ENCODE data around the gene SMARCB1. TPM values are rescaled to one million over a fixed set of nuclear protein-coding genes. Genes with fewer than 3 reads are reported as not detected.

Gene SMARCB1
- total and polyA plus RNA-seq, 2 of the 4 experiments (the other 2 are of a cell fraction) = 110 to 159 TPM

- dilution Hi-C loops (cut with HindIII; ENCODE audit: low sequenced_read_pairs, unreplicated experiment) (no loop called here), intact Hi-C loops (cut with micrococcal nuclease) (no loop called here), in situ Hi-C loops (cut with MboI; ENCODE audit: low sequenced_read_pairs) (no loop called here)
- H4K91ac ChIP-seq (ENCODE audit: insufficient read depth, low read depth, low read length) = no peak overlapping the region
- no peak overlapping the region for H3K9ac ChIP-seq (ENCODE audit: low read depth, low read length)
- H2BK15ac ChIP-seq (ENCODE audit: low read depth, low read length) = no peak overlapping the region
- POLR2A ChIA-PET (ENCODE audit: unreplicated experiment) = no interaction called here
- H3K4me2 ChIP-seq (ENCODE audit: low read depth, low read length) = no peak overlapping the region
- peaks cover 3% of the 10 kb centered on the region; the same call in 1 of the 2 replicates for H3K9me1 ChIP-seq (ENCODE audit: insufficient read depth, low read length)
- no peak overlapping the region for H2BK5ac ChIP-seq (ENCODE audit: low read depth, low read length, poor library complexity, severe bottlenecking)
- no peak overlapping the region for H2BK120ac ChIP-seq (ENCODE audit: low read depth, low read length)
- H3K14ac ChIP-seq (replicated peaks; ENCODE audit: low read depth, low read length) = no peak overlapping the region
- H2BK20ac ChIP-seq (ENCODE audit: low read depth, low read length) = no peak overlapping the region
- no TSS peak for BruUV-seq (replicated peaks)
- no peak overlapping the region for H4K8ac ChIP-seq (ENCODE audit: low read depth in 2 of 2, low read length in 2 of 2)
- H3K9me3 ChIP-seq (ENCODE audit: control insufficient read depth, insufficient read depth, low read length) = no peaks in the 10 kb centered on the region
- DNase-seq (no peak), ATAC-seq (ENCODE audit: low read depth) (no peak)
- H3K27me3 ChIP-seq (ENCODE audit: control insufficient read depth, insufficient read depth, low read length) = no peaks in the 10 kb centered on the region
- H2AK5ac ChIP-seq (ENCODE audit: low read depth, low read length) = no peak overlapping the region
- H3K23ac ChIP-seq (ENCODE audit: low read depth, low read length) = no peak overlapping the region
- H3K4me1 ChIP-seq (ENCODE audit: control insufficient read depth, insufficient read depth, low read length) = no peaks in the 10 kb centered on the region
- H3K36me3 ChIP-seq (ENCODE audit: control insufficient read depth, insufficient read depth, low read length) = peaks cover 47% of the 10 kb centered on the region
- H2AFZ ChIP-seq (replicated peaks; ENCODE audit: low read length, poor library complexity) = no peak overlapping the region
- H3K56ac ChIP-seq (ENCODE audit: extremely low read depth, insufficient read depth, low read length) = no peak overlapping the region
- H3K18ac ChIP-seq (ENCODE audit: low read depth, low read length) = no peak overlapping the region
- no peak overlapping the region for H3K4me3 ChIP-seq (ENCODE audit: insufficient read depth, low read depth, low read length)
- H2AK9ac ChIP-seq (replicated peaks; ENCODE audit: low read depth, low read length, poor library complexity) = no peak overlapping the region
- CTCF ChIA-PET = no interaction called here
- H3K4ac ChIP-seq (ENCODE audit: low read depth, low read length) = no peak overlapping the region
- peaks cover 8% of the 10 kb centered on the region; the same call in 1 of the 2 replicates for H4K20me1 ChIP-seq (ENCODE audit: insufficient read depth, low read length)
- H4K5ac ChIP-seq (ENCODE audit: low read depth, low read length) = no peak overlapping the region
- H3K79me1 ChIP-seq (ENCODE audit: low read depth in 1 of 2, low read length in 2 of 2) = peaks cover 0 to 5% of the 10 kb centered on the region in 2 experiments; a peak in 1 of 4 replicates
- H3K27ac ChIP-seq (ENCODE audit: insufficient read depth, low read length) = no peak overlapping the region
- 93% methylated on average over 13 of the region's 18 CpGs; no CpG with 5 or more reads in 1 of the 2 experiments for WGBS, 2 experiments (ENCODE audit: extremely low coverage in 2 of 2, insufficient read length in 1 of 2)
- TF ChIP-seq CHD1 (IDR thresholded peaks at IDR 0.05; ENCODE audit: low read depth, low read length) (no peak), MAZ (IDR thresholded peaks at IDR 0.05; ENCODE audit: borderline replicate concordance, low read depth, low read length) (no peak), MXI1 (IDR thresholded peaks at IDR 0.05; ENCODE audit: borderline replicate concordance, low read depth, low read length) (no peak), FOS (IDR thresholded peaks at IDR 0.05; ENCODE audit: low read depth, low read length) (no peak), SMC3 (IDR thresholded peaks at IDR 0.05; ENCODE audit: low read depth, low read length) (no peak), CEBPB (IDR thresholded peaks at IDR 0.05; ENCODE audit: low read depth, low read length) (no peak), RFX5 (IDR thresholded peaks at IDR 0.05; ENCODE audit: low read depth, low read length) (no peak), MAFK (IDR thresholded peaks at IDR 0.05; ENCODE audit: low read depth, low read length) (no peak), BHLHE40 (IDR thresholded peaks at IDR 0.05; ENCODE audit: low read depth, low read length) (no peak), NFE2L2 (IDR thresholded peaks at IDR 0.05; ENCODE audit: low read depth, low read length) (no peak), RCOR1 (IDR thresholded peaks at IDR 0.05; ENCODE audit: insufficient replicate concordance, low read length) (no peak), RAD21 (IDR thresholded peaks at IDR 0.05; ENCODE audit: low read length) (no peak)
- TF ChIP-seq, protein P1, sequence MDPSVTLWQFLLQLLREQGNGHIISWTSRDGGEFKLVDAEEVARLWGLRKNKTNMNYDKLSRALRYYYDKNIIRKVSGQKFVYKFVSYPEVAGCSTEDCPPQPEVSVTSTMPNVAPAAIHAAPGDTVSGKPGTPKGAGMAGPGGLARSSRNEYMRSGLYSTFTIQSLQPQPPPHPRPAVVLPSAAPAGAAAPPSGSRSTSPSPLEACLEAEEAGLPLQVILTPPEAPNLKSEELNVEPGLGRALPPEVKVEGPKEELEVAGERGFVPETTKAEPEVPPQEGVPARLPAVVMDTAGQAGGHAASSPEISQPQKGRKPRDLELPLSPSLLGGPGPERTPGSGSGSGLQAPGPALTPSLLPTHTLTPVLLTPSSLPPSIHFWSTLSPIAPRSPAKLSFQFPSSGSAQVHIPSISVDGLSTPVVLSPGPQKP (IDR thresholded peaks at IDR 0.05; ENCODE audit: borderline replicate concordance, low read depth, low read length) = no peak
- TF ChIP-seq, protein P2, sequence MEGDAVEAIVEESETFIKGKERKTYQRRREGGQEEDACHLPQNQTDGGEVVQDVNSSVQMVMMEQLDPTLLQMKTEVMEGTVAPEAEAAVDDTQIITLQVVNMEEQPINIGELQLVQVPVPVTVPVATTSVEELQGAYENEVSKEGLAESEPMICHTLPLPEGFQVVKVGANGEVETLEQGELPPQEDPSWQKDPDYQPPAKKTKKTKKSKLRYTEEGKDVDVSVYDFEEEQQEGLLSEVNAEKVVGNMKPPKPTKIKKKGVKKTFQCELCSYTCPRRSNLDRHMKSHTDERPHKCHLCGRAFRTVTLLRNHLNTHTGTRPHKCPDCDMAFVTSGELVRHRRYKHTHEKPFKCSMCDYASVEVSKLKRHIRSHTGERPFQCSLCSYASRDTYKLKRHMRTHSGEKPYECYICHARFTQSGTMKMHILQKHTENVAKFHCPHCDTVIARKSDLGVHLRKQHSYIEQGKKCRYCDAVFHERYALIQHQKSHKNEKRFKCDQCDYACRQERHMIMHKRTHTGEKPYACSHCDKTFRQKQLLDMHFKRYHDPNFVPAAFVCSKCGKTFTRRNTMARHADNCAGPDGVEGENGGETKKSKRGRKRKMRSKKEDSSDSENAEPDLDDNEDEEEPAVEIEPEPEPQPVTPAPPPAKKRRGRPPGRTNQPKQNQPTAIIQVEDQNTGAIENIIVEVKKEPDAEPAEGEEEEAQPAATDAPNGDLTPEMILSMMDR (conservative IDR thresholded peaks at IDR 0.05; ENCODE audit: low read depth, low read length) = no peak
- TF ChIP-seq, protein P3, sequence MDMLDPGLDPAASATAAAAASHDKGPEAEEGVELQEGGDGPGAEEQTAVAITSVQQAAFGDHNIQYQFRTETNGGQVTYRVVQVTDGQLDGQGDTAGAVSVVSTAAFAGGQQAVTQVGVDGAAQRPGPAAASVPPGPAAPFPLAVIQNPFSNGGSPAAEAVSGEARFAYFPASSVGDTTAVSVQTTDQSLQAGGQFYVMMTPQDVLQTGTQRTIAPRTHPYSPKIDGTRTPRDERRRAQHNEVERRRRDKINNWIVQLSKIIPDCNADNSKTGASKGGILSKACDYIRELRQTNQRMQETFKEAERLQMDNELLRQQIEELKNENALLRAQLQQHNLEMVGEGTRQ (IDR thresholded peaks at IDR 0.05; ENCODE audit: low read depth, low read length) = no peak
Measured at GRCh38 chr22:23816156-23816976, 29.6 kb downstream of the SMARCB1 start.
